ENCODE results near the gene STX16. TPM values are rescaled to one million over a fixed set of nuclear protein-coding genes. Genes with fewer than 3 reads are reported as not detected.
"Not testable (repeated sequence)": the region's sequence is repeated elsewhere in the genome, so short reads cannot be mapped to it uniquely, and the experiment has no call there.

Gene STX16
- total RNA-seq, 4 donors from 2014 or later, result 70.2 to 148 (median 85.9) TPM

DNA sequence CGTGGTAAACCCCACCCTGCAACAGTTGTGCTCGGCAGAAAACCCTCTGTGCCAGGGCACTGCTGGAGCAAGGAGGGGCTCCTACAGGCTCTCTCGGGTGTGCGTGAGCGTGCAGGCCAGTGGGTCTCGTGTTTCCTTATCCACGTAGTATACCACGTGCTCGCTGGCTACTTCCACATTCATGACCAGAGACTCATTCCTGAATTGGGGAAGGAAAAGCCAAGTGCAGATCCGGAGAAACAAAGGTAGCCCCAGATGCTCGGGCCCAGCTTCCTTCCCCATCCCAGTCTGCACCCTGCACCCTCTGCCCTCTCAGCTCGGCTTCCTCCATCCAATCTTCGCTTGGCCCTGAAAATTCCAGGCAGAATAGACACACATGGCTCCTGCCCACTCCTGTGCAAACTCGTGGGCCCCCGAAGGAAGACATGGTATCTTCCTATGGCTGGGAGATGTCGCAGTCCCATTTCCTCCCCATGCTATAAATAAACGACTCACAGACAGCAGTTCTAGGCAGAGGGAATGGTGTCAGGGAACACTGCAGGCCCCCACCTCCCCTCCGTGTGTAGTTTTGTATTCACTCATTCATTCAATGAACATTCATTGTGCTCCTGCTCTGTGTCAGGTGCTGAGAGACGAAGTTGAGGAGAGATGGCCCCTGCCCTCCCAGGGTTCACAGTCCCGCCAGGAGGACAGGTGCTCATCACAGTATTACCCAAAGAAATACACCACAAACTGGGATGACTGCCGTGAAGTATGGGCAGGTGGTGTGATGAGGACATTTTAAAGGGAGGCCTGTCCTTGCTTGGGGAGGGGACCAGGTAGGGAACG, 71.1 kb downstream of the STX16 start:
- Histone ChIP-seq H3K27ac (no peak overlapping the region), H3K9me3 (no peaks in the 10 kb centered on the region), H3K36me3 (no peaks in the 10 kb centered on the region), H3K4me1 (peaks cover 0 to 2% (median under 1%) of the 10 kb centered on the region in 4 donors), H3K27me3 (peaks cover 0 to 18% of the 10 kb centered on the region in 2 donors), H3K4me3 (no peak overlapping the region)
- peak in 1 of 2 donors; percentile 57 for DNase-seq (ENCODE audit: low spot score in 2 of 2)
- TF ChIP-seq EP300 (IDR thresholded peaks at IDR 0.05) (peak in 1 of 2 donors; percentile 29), POLR2A (IDR thresholded peaks at IDR 0.05) (no peak)
- TF ChIP-seq, protein P1, sequence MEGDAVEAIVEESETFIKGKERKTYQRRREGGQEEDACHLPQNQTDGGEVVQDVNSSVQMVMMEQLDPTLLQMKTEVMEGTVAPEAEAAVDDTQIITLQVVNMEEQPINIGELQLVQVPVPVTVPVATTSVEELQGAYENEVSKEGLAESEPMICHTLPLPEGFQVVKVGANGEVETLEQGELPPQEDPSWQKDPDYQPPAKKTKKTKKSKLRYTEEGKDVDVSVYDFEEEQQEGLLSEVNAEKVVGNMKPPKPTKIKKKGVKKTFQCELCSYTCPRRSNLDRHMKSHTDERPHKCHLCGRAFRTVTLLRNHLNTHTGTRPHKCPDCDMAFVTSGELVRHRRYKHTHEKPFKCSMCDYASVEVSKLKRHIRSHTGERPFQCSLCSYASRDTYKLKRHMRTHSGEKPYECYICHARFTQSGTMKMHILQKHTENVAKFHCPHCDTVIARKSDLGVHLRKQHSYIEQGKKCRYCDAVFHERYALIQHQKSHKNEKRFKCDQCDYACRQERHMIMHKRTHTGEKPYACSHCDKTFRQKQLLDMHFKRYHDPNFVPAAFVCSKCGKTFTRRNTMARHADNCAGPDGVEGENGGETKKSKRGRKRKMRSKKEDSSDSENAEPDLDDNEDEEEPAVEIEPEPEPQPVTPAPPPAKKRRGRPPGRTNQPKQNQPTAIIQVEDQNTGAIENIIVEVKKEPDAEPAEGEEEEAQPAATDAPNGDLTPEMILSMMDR (IDR thresholded peaks at IDR 0.05), result no peak
- 58 to 60% methylated on average over 21 to 22 of the region's 22 CpGs for WGBS, 2 donors

DNA sequence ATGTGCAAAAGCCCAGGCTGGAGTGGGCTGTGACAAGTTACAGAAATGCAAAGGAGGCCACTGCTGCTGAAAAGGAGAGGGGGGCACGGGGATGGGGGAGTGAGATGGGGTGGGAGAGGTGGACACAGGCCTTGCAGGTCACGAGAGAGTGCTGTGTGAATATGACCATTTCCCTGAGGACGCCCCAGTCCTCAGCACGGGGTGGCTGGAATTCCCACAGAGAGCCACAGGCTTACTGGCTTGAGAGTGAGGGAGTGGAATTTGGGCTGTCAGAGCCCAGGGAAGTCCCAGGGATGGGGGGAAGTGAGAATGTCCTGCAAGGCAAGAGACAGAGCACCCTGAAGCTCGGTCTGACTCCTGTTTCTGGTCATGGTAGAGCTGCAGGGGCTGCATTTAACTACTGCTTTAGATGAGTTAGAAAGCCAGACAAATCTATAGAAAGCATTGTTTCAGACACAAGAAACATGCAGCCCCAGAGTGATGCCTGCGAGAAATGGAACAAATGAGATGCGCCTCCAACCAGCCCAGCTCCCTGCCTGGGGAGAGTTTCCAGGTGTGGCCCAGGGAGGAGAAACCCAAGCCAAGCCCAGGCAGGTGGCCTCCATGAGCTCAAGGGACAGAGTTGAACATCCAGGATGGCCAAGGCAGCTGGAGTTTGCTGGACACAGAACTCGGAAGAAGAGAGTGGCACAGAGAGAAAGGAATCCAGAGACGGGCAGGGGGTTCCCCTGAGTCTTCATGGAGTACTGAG, 72.0 kb downstream of the STX16 start:
- no peak for TF ChIP-seq EP300 (IDR thresholded peaks at IDR 0.05)
- TF ChIP-seq POLR2A (IDR thresholded peaks at IDR 0.05), result no peak
- TF ChIP-seq, protein P1 (IDR thresholded peaks at IDR 0.05), result no peak
- Histone ChIP-seq H3K4me3 (no peak overlapping the region), H3K27ac (no peak overlapping the region), H3K27me3 (peaks cover 0 to 18% of the 10 kb centered on the region in 2 donors), H3K4me1 (no peaks in the 10 kb centered on the region), H3K36me3 (no peaks in the 10 kb centered on the region), H3K9me3 (peaks cover 0 to 4% (median 0%) of the 10 kb centered on the region in 4 donors)
- WGBS, 2 donors, result 64 to 68% methylated on average over 9 of the region's 9 CpGs
- DNase-seq (ENCODE audit: low spot score in 2 of 2), result no peak

DNA sequence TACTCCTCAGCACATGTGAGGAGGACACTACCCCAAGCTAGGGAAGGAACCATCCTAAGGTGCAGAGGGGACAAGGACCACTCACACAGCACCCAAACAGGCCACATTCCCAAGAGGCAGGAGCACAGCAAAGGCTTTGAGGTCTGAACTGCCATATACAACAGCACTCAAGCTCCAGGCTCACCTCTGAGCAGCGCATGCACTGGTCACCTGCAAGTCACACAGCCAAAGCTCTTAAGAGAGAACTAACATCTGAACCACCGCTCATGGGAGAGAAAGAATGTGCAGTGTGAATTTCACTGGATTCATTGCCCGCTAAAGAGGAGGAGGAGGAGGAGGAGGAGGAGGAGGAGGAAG, 72.5 kb downstream of the STX16 start:
- Histone ChIP-seq H3K27ac (no peak overlapping the region), H3K27me3 (peaks cover 0 to 18% of the 10 kb centered on the region in 2 donors), H3K4me3 (no peak overlapping the region), H3K36me3 (no peaks in the 10 kb centered on the region), H3K4me1 (no peaks in the 10 kb centered on the region), H3K9me3 (peaks cover 0 to 4% (median 0%) of the 10 kb centered on the region in 4 donors)
- 73 to 90% methylated on average over 3 of the region's 3 CpGs for WGBS, 2 donors
- no peak for DNase-seq (ENCODE audit: low spot score in 2 of 2)
- TF ChIP-seq POLR2A (IDR thresholded peaks at IDR 0.05) (no peak), EP300 (IDR thresholded peaks at IDR 0.05) (no peak)

DNA sequence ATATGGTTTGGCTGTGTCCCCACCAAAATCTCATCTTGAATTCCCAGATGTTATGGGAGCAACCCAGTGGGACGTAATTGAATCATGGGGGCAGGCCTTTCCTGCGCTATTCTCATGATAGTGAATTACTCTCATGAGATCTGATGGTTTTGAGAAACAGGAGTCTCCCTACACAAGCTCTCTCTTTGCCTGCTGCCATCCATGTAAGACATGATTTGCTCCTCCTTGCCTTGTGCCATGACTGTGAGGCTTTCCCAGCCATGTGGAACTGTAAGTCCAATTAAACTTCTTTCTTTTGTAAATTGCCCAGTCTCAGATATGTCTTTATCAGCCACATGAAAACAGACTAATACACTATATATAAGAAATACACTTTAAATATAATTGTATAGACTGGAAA, 75.1 kb downstream of the STX16 start:
- not testable (repeated sequence) for H3K4me1 ChIP-seq; H3K36me3 ChIP-seq; DNase-seq (ENCODE audit: low spot score in 2 of 2); H3K27ac ChIP-seq; H3K4me3 ChIP-seq; H3K9me3 ChIP-seq
- H3K27me3 ChIP-seq, result peaks cover 0 to 18% of the 10 kb centered on the region in 2 donors
- WGBS, 2 donors, result 62 to 89% methylated on average over 2 of the region's 2 CpGs

Other genes with a start within 250 kb of the STX16 start
- under 1 TPM in 2 of 4 donors, not detected in 2; 0.21 to 0.30 TPM for gene APCDD1L, start 135.9 kb upstream of the STX16 start, total RNA-seq
- 100 to 1,000 TPM in 1 of 4 donors, 10 to 100 TPM in 3; 57.6 to 123 (median 73.0) TPM for gene NPEPL1, start 41.5 kb downstream of the STX16 start, total RNA-seq
- gene GNAS-AS1, start 199.6 kb downstream of the STX16 start, total RNA-seq, result under 1 TPM in 2 of 4 donors, not detected in 2; 0.42 to 0.59 TPM
- 100 to 1,000 TPM; 484 to 621 (median 524) TPM for gene GNAS, start 201.4 kb downstream of the STX16 start, total RNA-seq

Data from tibial nerve (tissue), 4 donors.